RPMI7951 (cell line): Measurements from ENCODE around the gene MORN5. TPM values are rescaled to one million over a fixed set of nuclear protein-coding genes. Genes with fewer than 3 reads are reported as not detected.

Experiments used
- DNase-seq: peaks from one replicate; pipeline ENCODE4 v3.0.0-alpha.2; 2012; ENCODE audit warnings: low read depth
- total RNA-seq: library from RNA; depleted of rRNA; stranded (reverse); fragments of >200 nt; shearing (Covaris generic); gene quantifications from 2 replicates; pipeline ENCODE4 v1.2.3, GENCODE V29; 2014; rRNA removed

The MORN5 gene
- total RNA-seq, 1 experiment from 2014 or later: not detected

- DNase-seq: peak; percentile 67
Measured at GRCh38 chr9:122228568-122229484, 69.1 kb downstream of the MORN5 start, which contains the start of gene LHX6. TSS of gene LHX6 (minus strand) at chr9:122228957. CDS start at chr9:122228740, 217 bp downstream.

DNA sequence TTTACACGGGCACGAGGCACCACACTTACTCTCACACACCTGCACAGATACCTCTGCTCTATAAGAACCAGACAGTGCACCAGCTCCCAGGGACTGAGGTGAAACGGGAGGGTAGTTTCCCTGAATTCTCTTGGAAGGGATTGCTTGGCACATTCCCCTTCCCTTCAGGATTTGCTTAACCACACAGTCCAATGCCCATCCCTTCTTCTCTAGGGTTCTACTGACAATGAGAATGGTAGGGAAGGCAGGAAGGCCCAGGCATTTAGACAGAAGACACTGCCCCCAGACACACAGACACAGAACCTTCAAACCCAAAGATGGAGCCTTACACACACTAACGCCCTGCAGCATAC lies 69.8 kb downstream of the MORN5 start:
- no peak for DNase-seq

DNA sequence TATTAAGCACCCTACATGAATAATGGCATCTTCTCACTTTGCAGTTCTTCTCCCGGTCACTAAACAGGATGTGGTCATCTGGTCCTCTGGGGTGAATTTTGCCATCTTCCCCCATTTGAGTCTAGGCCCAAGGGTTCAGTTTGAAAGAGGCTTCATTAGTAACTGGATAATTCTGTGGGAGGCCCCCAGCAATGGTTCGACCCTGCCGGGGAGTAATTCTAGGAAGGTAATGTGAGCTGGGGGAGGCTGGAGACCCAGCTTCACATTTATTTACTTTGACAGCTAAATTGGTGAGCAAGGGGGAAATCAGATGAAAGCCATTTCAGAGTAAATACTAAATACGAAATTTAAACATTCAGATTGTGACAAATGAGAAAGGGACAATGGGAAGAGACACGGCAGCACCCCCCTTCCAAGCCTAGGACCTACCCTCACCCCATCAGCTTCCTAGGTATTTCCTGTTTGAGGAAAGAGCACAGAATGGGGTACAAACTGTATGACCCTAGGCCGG lies 73.1 kb downstream of the MORN5 start:
- no peak for DNase-seq

GRCh38 chr9:122234022-122234748 lies 74.5 kb downstream of the MORN5 start:
- no peak for DNase-seq

- DNase-seq: no peak
Measured at GRCh38 chr9:122236681-122237080, 77.0 kb downstream of the MORN5 start.

- no peak for DNase-seq
Measured at GRCh38 chr9:122239722-122240121, 80.0 kb downstream of the MORN5 start.

DNA sequence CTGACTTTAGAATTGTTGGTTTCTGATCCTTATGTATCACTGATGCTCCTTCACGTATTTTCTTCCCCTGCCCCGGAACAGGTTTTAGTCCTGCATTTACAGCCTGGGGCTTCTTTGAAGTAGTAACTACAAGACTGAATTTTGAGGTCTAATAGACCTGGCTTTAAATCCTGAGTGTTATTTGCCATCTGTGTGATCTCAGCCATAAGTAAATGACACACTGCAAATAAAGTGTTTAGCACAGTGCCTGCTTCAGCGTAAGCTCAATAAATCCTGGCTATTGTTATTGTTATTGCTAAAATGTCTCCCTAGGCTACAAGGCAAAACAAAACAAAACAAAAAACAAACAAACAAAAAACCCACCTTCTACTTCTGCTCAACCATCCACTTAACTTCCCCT lies 84.6 kb downstream of the MORN5 start:
- no peak for DNase-seq

DNA sequence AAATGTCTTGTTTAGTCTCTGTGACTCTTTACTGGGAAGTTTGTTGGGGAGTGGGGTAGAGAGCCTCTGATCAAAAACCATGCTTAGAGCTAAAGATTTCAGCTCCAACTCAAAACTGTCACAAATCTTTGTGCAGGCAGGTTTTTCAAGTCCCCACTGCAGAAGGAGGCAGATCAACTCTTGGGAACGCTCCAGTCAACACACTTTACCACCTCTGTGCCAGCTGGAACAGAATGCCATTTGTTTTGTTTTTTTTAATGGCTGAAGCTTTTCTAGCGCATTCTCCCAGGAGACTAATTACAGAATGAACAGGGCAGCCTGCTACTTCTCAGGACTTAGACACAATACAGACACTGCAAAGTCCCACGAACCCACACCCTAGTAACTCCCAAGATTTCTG lies 87.0 kb downstream of the MORN5 start:
- no peak for DNase-seq

DNA sequence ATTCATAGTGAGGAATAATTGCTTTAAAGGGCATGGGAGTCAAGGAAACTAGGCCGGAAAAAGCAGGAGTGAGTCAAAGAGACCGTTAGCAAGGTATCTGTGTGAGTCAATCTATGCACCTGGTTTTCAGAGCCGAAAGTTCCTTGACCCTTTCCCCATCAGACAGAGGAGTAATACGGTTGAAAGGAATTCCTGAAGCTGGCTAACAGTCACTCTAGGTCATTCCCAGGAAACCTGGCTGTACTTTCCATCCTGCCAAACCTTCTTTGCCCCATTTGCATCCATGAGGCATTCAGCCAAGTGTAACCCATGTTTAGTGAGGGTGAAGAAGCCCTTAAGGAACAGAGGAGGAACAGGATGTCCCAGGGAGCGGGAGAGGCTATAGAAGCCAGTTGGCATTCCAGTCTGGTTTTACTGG lies 88.7 kb downstream of the MORN5 start:
- no peak for DNase-seq

Other genes with a start within 250 kb of the MORN5 start
- gene TTLL11, start 66.6 kb upstream of the MORN5 start, total RNA-seq: 0.60 and 2.0 TPM in 2 replicates
- 30.6 and 40.1 TPM in 2 replicates for gene NDUFA8, start 129 bp upstream of the MORN5 start, total RNA-seq
- gene LHX6, start 69.0 kb downstream of the MORN5 start, total RNA-seq: under 0.01 and 0.12 TPM in 2 replicates
- gene RBM18, start 104.9 kb downstream of the MORN5 start, total RNA-seq: 10.2 and 12.5 TPM in 2 replicates
- 23.4 and 28.6 TPM in 2 replicates for gene MRRF, start 105.0 kb downstream of the MORN5 start, total RNA-seq
- gene PTGS1, start 211.1 kb downstream of the MORN5 start, total RNA-seq: 10.1 and 11.5 TPM in 2 replicates